ENCODE data around the gene CRACDL.

The CRACDL gene

DNA sequence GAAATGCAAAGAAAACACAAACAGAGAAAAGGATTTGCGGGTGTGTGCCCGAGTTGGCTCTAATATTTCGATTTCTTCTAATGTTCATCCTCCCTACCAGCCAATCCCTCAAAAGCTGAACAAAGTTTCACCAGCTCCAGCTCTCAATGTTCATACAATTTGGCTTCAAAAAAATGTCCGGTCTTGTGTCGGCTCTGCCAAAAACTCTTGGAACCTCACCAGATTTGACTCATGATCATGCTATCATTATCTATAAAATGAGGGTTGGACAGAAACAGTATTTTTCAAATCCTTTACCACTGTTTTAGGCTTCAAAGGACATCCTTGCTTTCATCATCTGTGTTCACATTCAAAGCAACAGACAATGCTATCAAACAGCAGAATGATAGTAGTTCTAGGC, 88.2 kb downstream of the CRACDL start:
- no peak for DNase-seq

DNA sequence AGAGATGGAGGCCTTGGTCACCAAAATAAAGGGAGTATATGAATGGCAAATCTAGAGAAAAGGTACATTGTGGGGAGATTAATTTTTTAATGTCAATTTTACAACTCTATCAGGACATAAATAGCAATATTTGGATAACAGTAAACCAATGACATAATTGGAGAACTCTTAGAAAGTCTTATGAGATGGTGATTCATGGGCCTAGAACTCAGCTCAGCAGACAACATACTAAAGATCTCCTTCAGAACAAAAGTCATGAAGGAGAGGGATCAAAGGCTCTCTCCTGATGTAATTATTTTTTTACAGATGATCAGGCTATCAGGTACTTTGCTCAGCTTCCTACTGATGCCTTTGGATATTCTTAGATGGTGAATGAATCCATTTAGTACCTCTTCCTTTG, 90.0 kb downstream of the CRACDL start:
- no peak for DNase-seq

- DNase-seq = no peak
Measured at GRCh38 chr2:98842136-98842535, 93.9 kb downstream of the CRACDL start.

- DNase-seq = no peak
Measured at GRCh38 chr2:98839292-98839691, 96.7 kb downstream of the CRACDL start.

DNA sequence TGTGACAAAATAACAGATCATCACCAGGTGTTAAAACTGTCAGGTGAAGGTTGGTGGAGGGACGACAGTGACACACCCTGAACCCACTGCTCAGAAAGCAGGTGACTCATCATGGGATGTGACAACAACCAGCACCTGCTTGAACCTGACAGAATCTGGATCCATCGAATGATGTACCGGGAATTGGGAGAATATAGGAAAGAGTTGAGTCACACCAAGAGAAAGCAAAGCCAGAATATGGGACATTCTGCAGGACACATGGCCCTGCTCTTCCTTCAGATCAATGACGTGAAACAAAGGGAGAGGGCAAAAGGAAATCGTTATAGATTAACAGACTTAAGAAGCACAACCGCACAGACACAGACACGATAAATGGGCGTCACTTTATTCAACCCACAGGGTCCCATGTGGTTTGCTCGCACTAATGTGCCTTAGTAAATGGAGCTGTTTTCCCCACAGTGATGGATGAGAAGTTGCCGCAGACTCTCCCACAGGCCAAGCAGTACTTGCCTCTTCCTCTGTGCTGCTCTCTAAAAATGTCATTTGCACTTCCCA, 100.1 kb downstream of the CRACDL start:
- peak; percentile 75 for DNase-seq

DNA sequence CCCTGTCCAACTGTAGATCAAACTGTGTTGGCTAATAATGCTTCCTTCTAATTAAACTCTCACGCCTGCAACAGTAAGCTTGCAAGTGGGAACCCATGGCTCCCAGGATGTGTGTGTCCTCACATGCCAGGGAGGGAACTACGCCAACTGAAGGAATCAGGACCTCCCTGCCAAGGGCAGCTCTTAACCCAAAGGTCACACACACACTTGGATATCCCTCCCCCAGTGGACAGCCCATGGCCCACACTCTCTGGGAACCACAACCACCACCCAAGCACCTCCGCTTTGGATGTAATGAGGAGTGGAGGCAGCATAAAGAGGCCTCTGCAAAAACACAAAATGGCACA, 102.1 kb downstream of the CRACDL start:
- no peak for DNase-seq

- DNase-seq = peak; percentile 43
Measured at GRCh38 chr2:98833172-98833916, 102.7 kb downstream of the CRACDL start.

DNA sequence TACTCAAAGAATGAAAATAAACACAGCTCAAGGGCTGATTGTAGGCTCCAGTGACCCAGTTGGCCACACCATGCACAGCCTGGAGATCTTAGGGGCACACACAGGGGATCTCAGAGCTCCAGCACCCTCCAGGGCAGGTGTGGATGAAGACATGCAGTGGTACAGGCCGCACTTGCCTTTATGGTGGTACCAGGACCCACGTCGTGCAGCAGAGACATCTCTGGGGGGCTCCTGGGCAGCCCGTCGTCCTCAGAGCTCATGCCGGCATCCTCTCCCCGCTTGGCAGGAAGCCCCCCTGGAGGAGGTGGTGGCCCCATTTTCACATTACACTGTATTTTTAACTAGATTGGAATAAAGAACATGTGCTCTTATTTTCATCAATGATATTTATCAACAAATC, 103.9 kb downstream of the CRACDL start:
- no peak for DNase-seq

- no peak for DNase-seq
Measured at GRCh38 chr2:98830571-98831145, 105.4 kb downstream of the CRACDL start.

DNA sequence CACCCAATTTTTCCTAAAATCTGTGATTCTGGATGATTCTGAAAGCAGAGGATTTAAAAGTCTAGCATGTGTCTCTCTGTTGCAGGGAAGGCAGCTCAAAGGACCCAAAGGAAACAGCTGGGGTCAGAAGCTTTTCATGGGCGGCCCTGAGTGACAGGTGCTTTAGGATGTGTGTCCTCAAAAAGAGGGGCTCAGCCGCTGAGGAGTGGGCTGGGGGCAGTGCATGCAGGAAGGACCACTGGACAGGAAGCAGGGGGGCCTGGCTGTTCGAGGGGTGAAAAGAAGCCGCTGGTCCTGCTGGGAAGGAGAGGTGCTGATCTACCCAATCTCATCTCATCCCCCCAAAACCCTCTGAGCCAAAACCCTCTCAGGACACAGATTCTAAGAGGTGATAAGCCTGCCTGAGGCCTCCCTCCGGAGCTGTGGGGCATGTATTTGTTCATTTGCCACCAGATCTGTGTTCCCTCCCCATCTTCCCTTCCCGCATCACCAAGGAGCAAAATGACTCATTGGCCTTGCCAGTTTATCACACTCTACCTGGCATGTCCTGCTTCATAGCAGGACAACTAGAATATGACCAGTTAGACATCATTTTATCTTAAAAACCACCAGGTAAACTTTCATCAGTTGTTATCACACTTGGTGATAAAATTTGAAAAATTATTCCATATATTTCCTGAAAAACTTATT, 106.3 kb downstream of the CRACDL start:
- DNase-seq = no peak

DNA sequence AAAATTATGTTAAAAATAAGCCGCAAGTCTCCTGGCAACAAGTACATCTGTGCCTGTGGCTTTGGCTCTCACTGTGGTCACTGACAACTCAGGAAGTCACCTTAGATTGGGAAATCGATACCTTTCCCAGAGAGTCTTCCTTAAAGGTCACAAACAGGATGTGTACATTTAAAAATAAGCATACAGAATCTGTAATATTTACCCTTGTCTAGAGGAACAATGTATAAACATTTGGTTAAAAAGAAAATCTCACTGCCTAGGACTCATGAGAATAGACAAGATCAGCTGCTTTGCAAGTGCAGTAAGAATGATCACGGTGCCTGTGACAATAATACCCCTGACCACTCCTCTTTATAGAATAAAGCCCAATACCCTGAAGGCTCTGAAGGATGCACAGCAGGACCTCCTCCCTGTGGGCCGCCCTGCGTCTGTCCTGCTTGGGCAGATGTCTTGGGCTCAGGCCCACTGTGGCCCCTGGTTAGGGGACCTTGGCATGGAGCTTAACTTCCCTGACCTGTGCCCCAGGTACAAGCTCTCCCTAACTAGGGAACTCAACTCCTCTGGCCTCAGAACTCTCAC, 107.1 kb downstream of the CRACDL start:
- DNase-seq = peak; percentile 47

DNA sequence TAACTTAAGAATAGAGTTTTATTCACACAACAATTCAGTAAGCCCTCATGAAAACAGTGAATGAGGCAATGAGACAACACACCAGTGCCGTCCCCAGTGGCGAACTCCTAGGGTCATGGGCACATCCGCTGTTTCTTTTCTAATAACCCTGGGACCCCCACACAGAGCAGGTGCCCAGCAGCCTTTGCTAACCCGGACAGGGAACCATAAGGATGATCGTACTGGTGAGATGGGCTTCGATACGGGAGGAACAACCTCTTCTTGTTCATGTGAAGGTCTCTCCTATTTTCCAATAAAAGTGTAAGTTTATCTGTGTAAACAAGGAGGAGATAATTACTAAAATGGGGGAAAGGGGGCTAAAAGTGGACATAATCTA, 107.7 kb downstream of the CRACDL start:
- DNase-seq = no peak

DNA sequence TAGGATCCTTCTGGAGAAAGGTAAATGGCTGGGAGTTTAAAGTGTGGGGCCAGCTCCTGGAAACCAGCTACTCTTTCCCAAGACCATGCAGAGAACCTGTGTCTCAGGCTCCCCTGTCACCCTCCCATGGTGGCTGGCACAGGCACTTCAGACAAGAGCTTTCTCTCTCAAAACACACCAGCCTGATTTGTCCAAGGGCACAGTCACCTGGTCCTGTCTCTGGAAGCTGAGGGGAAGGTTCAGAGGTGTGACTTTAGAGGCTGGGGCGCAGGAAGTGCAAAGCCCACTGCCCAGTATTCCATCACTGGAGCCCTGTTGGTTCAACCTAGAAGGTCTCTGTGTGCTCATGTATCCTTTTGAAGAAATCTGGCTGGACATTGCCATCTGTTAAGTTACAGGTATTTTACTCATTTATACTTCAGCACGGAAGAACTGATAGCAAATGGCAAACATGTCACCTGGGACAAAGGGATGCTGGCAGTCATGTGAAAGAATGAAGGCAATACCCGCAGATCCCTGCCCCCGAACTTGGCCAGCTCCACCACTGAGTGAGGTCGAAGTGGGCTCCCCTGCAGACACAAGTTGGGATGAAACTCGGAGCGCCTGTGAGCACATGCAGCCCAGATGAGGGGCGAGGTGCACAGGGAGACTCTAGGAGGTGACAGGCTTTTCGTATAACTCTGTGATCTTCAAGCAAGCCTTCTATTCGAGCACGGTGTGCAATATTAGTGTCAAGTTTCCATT, 108.2 kb downstream of the CRACDL start:
- DNase-seq = no peak

DNA sequence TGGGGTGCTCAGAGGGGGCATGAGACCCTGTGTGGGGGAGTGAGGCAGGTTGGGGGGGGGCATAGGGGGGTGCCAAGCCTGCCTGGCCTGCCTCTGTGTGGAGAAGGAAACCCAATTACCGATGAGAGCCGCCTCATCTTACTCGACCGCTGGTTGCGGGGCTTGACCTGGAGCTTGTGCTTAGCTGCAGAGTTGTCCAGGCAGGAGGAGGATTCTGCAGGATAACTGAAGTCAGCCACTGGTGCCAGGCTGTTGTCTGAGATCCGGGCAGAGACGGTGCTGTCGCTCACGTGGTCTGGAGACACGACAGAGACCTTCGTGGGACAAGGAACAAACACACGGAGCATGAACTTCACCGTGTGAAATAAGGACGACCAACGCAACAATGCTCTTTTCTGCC, 109.2 kb downstream of the CRACDL start:
- no peak for DNase-seq

DNA sequence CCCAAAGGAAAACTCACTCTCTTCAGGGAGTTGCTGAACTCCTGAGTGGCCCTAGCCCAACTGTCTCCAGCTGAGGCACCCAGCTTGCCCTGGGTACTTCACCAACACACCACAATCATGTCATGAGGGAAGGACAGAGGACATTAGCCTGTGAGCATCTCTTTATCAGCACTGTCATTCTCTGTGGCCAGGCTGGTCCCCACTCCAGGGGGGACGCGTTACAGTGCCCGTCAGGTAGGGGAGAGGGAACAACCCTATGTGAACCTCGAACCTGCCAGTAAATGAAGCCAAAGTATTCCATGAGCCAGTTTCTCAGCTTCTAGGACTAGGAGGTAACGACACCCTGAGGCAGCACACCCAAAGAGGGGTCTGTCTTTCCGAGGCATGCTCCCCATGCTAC, 110.2 kb downstream of the CRACDL start:
- no peak for DNase-seq

DNA sequence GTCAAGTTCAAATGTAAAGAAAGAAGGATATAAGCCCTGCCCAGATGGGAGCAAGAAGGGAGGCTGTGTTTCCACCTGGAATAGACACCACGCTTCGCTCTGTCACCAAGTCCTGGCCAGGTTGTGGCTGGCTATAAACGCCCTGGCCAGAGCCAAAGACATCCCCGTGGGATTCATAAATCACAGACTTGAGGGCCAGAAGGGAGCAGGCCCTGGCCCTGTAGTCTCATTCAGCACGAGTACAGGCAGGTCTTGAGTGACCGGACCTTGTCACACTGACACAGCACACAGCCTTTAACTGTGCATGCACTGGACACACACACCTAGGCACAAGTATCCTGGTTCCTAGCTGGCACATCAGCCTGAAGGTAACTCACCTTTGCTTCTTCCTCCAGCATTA, 110.6 kb downstream of the CRACDL start:
- no peak for DNase-seq

DNA sequence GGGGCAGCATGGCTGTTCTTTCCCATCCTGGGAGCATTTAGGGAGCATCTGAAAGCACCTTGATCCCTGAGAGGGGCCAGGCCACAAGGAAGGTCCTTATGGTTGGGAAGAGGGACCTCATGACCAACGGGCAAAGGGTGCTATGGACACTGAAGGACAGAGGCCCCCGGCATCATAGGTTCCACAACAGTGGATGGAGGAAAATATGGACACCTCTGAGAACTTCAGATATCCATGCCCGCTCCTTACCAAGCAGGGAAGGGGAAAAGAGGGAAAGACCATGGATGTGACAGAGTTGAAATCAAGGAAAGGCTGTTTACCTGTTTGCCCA, 111.0 kb downstream of the CRACDL start:
- no peak for DNase-seq

DNA sequence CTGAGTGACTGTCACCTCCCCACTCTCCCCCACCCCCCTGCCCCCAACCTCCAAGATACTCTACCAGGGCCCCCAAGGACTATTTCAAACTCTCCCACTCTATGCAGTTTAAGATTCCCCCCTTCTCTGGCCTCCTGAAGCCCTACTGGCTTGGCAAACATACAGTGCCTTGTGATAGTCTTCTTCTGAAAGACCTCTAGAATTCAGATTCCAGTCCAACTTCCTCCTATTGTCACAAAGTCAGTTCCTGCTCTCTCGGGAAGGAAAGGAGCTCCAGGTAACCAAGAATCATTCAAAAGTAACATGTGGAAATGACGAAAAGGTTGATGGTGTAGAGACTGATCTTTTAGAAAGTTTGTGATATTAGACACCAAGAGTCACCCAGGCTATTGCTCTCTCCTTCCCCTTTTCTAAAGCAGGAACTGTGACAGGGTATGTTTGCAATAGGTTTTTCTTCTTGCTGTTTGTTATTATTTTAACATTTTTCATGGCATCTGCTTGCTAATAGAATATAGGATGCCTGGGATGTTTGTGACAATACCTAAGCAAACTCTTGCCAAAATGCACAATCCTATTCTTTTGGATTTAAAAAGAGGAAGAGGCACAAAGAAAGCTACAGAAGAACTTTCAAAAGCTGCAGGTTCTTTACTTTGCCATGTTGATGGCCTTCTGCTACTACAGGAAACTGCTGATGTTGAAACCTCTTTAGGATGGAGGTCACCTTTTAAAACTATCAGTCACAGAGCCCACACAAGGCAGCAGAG, 111.6 kb downstream of the CRACDL start:
- no peak for DNase-seq

DNA sequence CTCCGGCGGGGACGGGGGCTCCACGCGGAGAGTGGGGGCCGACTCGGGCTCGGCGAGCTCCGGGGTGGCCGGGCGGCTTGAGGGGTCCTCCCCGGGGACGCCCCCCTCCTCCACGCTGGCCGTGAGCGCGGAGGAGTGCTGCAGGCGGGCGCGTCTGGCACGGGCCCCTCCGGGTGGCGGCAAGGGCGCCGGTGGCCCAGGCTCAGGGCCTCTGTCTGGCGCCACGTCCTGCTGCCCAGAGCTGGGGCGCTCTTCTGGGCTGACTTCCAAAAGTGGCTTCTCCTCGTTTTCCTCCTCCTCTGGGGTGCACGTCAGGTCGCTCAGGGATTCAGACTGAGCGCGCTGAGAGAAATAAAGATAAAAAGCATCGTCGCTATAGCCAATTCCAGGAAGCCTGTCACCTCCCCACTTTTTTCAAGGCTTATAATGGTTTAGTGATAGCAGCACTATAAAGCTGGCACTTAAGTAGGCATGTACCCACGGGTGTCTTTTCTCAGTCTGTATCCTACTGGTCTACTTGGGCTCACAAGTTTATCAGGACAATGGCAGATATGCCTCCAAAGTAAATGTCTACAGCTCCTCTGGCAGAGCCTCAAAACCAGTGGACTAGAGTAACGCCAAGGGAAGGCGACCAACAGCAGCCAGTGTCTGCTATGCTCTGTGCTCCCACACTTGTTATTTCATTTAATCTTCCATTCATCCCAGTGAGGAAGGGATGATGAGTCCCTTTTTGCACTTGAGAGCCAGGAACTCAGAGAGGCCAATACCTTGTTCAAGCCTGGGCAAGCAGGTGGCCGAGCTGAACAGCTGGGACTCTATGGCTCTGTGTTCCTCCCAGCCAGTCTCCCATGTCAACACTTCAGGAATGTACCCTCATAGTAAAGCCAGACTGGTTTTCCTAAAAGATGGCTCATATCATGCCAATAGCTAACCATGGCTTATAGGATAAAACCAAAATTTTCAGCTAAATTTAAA, 112.5 kb downstream of the CRACDL start:
- no peak for DNase-seq

DNA sequence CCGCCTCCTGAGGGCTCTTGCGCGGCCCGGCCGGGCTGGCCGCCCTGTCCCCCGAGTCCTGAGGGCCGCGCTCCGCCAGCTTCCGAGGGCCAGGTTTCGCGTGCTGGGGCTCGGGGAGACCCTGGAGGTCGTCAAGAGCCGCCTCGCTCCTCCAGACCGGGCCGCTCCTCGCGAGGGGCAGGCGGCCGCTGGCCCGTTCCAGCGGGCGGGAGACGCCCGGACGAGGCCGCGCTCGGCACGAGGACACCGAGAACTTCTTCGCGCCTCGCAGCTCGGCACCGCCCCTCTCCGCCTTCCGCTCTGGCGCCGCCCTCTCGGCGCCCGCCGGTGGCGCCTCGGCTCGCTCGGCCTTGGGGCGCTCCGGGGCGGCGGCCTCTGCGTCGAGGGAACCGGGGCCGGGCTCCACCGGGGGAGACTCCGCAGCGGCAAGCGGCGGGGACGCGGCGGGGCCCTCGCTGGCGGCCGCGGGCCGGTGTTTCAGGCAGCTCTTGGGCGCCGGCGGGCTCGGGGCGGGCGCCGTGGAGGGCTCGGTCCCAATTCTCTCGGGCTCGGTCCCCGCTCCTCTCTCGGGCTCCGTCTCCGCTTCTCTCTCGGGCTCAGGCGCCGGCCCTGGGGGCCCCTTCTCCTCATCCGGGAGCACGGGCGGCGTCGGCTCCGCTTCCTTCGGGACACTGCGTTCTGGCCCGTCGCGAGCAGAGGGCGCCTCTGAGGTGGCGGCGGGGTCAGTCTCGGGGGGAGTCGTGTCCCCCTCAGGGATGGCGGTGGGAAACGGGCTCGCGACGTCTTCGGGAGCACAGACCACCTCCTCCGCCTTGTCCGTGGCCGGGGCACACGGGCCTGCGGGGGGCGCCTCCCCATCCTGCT, 113.5 kb downstream of the CRACDL start:
- peak; percentile 73 for DNase-seq

Measured in CD4-positive, alpha-beta T cell treated with Interleukin-6 for 4 hours (primary cell).